Measurements from ENCODE around the gene UCN2.
"Not testable (repeated sequence)": the region's sequence is repeated elsewhere in the genome, so short reads cannot be mapped to it uniquely, and the experiment has no call there.

Gene UCN2

DNA sequence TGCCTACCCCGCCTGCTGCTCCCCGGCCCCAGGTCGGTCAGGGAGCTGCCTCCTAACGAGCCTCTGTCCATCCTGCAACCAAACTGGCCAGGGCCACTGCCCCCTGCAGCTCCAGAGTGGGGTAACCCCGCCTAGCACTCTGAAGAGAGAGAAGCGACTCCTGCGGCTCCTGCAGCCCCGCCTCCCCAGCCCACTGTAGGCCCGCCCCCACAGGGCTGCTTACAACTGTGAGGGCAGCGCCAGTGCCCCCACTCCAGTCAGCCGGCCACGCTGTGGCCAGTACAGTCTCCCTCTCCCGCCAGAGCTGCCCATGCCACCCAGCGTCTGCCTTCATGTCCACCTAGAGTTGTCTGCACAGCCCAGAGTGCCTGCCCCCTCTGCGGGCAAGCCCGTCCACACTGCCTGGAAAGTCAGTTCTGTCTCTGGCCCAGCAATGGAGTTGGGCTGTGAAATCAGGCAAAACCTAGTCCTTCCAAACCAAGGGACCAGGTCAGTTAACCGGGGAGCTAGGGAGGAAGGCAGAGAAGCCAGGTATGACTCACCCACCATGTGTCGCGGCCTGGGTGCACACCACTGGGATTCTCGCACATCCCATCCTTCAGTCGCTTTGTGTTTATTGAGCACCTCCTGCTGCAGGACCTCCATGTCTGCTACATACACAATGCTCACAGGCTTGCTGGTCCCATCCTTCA lies 2.4 kb downstream of the UCN2 start:
- DNase-seq (ENCODE audit: low spot score): peak; percentile 83

DNA sequence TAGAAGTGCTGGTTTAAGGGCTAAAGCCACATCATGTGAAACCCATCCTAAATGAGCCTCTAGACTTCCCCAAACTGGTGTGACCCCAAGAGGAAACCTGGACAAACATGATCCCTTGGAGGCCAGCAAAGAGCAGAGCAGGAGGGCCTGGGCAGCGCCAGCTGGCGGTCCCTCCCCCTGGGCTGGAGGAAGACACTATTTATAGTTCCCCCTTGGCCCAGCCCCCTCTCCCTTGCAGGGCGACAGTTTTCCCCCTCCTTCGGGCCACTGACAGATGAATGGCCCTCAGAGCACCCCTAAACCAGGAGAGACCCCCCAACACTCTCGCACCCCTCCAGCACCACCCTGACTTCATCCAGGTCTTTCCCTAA lies 2.9 kb downstream of the UCN2 start:
- no peak for DNase-seq (ENCODE audit: low spot score)

DNA sequence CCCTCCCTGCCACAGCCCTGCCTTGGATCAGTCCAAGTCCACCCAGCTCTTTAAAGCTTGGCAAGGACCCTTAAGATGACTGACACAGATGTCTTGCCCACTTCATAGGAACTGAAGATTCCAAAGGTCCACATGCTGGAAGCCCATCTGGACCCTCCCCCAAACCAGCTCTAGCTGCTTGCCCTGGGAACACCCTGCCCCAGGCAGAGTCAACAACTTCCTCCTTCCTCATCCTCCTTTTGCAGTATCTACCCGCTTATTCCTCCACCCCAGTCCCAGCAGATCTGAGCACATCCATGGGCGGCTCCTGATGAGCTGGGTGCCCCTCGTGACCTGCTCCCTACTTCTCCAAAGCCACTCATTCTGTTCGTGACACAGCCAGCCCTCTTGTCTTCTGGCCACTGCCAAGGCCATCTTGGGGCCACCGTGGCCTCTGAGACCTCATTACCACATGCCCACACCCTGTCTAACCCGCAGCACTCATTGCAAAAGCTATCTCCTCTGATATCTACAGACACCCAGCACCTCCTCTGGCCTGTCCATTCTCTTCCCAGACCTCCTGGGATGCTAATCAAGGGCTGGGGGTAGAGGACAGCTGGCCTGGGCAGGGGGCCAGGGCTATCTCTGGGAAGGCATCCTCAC lies 5.0 kb downstream of the UCN2 start:
- no peak for DNase-seq (ENCODE audit: low spot score)

DNA sequence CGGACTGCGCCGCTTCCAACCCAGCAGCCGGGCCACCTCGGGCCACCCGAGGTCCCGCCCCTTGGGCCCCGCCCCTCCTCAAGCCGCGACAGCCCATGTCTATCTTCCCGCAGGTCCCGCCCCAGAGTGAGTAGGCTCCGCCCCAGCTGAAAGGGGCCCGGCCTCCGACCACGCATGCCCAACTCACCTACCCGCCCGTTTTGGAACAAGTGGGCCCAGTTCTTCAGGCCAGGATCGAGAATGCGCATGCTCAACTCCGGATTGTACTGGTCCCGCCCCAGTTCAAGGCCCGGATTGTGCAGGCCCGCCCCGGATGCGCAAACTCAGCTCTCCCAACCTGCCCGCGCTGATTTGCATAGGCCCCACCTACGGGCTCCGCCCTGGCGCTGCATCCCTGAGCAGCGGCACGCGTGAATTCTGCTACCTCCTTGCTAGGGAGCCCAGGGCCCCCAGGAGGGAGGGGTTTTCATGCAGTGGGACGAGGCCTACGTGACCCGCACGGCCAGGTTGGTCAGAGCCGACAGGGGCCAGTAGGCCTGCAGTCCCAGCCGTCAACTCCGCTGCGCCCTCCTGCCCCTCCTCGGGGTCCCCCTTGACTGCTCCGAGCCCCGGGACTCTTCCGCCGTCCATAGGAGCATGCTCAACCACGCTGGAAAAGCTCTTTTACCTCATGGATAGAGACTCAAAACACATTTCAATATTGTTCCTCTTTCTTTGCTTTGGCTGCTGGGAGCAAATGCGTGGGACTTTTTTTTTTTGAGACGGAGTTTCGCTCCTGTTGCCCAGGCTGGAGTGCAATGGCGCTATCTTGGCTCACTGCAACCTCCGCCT lies 6.6 kb downstream of the UCN2 start, which contains the start of gene PFKFB4:
Gene PFKFB4 (minus strand): TSS at position 8 of the 831 bp plus-strand sequence. CDS start 26 bp downstream, outside the sequence.
- DNase-seq (ENCODE audit: low spot score): peak; percentile 100

DNA sequence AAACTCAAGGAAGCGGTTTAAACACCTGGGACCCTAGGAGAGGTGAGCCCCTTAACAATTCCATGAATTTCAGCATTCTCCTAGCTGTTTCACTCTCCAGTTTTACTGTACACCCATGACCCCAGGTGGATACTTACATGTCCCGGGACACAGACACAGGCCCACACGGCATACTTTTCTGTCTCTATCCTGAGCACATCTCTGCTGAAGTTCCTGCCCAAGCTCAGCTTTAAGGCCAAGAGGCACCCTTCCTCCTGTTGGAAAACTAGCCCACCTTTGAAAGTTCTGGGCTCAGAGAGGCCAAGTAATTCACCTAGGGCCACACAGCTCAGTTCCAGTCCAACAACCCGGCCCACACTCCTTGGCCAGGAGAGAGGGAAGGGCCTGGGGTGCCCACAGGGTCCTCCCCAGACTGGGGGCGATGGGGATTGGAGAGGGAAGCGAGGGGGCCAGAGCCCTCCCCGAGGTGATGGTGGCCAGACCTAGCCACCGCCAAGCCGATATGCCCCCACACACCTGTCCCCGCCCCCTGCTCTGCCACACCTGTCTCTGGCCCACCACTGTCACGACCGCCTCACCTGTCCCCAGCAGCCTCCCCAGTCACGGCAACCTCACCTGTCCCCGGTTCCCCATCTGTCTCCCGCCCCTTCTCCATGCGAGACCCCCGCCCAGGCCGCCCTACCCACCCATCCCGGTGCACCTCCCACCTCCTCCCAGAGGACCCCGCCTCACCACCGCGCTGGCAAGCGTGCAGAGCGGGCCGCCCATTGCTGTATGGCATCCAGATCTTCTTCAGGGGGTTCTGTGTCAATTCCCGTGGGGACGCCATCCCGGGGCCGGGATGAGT lies 7.4 kb downstream of the UCN2 start:
- no peak for DNase-seq (ENCODE audit: low spot score)

DNA sequence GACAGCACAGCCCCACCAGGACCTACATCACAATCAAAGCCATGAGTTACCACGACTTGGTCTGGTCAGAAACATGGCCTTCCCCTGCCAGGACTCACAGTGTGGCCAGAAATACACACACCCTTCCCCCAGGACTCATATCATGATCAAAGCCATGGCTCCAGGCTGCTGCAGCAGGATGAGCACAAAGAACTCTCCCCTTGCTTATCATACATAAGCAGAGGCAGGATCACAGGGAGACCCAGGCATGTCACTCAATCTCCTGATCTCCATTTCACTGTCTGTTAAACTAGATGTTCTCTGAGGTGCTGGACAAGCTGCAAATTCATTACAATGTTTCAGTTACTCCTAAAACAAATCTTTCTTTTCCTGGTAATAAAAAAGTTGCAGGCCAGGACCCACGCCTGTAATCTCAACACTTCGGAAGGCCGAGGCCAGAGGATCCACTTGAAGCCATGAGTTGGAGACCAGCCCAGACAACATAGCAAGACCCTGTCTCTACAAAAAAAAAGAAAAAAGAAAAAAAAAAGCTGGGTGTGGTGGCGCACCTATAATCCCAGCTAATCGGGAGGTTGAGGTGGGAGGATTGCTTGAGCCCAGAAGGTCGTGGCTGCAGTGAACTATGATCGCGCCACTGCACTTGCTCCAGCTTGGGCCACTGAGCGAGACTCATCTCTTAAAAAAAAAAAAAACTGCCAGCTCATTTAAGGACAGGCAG lies 8.2 kb downstream of the UCN2 start:
- no peak for DNase-seq (ENCODE audit: low spot score)

DNA sequence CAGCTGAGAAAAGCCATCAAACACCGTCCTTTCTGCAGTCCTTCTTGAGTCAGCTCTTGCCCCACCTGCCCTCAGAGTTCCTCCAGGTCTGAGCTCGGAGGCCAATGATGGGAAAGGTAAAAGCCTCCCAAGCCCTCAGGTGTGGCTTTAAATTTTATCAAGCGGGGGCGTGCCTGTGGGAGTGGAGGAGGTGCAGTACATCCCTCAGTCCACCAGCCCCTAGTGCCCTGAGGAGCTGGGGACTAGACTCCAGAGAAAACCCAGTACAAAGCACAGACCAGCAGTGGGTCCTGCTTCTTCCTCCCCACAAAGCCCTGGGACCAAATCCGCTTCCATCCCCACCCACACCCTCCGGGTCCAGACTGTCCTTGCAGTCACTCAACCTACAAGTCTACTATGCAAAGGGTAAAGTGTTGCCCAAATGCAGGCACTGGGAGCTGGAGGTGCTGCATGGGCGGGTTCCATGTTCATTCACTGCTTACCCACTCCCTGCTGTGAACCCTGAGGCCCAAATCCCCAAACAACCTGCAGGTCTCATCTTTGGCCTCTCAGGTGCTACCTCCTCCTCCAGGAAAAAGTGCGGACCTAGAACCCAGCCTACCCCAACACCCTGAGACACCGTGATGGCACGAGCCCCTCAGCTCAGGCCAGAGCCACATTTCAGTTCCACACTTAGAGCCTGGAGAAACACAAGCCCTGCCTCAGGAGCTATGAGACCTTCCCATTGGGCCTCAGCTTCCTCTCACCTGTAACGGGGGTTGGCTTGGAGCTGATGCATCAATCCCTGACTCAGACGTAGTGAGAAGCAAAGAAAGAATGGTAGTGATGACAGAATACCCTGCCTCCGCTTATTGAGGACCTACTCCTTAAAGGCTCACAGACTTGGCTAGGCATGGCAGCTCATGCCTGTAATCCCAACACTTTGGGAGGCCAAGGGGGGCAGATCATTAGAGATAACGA lies 9.4 kb downstream of the UCN2 start:
- DNase-seq (ENCODE audit: low spot score): no peak

DNA sequence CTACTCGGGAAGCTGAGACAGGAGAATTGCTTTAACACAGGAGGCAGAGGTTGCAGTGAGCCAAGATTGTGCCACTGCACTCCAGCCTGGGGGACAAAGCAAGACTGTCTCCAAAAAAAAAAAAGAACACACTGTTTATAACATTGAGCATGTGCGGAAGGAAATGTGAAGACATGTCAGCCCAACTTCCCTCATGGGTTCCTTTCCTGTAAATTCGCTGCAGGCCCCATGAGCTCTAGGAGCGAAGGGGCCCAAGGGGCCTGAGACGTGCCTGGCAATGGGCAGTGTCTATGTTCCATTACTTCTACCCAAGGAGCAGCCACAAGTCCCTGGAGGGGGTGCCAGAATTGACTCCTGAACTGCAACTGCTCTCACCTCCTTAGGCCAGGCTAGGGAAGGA lies 10.2 kb downstream of the UCN2 start:
- DNase-seq (ENCODE audit: low spot score): no peak

DNA sequence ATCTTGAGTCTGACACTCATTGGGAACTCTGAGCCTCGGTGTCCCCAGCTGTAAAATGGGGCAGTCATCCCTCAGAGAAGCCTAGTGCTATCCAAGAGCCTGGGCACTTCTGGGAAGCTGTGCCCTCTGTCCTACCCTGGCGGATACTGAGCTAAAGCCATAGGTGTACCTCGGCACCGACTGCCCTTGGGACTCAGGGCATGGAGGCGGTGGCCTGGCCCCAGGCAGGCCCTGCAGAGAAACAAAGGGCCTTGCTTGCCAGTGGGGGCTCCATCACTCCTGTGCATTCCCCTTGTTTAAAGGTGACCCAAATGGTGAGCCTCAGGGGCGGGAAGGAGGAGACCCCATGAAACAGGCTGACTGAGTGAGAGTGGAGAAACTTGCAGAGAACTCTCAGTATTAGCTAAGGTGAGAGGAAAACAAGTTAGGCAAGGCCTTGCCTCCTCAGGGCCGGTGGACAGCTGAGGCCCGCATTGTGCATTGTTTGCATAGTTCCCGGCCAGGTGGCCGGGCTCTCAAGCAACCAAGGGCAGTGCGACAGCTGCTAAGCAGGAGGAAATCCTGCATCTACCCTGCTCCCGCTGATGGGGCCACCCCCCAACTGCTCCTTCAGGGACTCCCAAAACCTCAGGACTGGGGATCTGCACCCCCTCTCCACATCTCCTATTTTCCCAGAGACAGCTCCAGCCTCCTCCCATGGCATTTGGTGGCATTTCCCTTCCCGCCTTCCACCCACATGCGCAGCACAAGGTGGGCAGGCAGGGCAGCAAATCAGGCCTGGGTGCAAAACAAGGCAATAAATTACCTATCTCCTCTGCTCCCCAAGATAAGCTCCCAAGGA lies 11.2 kb downstream of the UCN2 start:
- DNase-seq (ENCODE audit: low spot score): no peak

DNA sequence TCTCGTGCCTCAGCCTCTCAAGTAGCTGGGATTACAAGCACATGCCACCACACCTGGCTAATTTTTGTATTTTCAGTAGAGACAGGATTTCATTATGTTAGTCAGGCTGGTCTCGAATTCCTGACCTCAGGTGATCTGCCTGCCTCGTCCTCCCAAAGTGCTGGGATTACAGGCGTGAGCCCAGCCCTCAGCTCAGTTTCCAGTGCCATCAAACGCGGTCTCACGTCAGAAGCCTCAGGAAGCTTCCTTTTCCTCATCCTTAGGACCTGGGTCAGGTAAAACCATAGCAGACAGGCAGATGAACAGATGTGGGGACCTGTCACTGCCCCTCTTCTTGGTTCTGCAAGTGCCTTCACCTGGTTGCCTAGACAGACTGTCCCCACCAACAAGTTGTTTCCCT lies 11.9 kb downstream of the UCN2 start:
- not testable (repeated sequence) for DNase-seq (ENCODE audit: low spot score)

DNA sequence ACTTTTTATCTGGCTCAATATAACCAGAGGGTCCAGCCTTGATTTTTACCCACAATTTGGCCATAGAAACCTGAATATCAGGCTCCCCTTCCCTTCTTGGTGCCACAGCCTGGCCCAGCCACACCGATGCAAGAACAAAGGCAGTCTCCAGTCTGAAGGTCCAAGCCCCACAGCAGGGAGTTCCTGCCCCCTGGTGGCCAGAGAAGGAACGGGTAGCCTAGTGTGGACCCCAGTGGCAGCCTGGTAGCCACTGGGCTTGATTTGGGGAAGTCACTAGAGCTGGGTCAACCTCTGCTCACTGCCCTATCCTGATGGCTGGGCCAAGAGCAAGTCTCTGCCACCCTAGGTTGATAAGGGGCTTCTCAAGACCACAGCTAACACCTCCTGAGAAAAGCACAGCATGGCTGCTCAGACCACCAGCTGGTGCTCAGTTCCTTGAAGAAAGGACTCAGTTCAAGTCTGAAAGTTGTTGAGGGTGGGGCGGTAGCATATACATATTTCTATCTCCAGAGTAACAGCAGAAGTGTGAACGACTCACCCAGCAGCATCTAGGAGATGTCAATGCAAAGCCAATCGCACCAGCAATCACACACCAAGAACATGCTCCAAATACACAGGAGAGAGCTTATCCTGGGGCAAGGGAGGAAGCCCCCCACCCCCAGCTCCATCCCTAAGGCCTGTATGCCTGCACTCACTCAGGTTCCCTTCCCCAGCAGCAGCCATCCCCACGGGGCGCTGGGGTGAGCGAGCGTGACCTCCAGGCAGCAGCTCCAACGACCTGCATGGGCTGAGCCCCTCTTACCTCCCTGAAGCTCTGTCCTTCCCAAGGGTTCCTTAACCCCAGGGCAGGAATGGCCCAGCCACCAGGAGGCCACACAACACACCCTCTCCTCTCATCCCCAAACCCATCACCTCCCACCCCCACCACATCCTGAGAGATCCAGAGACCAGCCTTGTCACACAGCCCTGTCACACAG lies 14.6 kb downstream of the UCN2 start:
- DNase-seq (ENCODE audit: low spot score): no peak

DNA sequence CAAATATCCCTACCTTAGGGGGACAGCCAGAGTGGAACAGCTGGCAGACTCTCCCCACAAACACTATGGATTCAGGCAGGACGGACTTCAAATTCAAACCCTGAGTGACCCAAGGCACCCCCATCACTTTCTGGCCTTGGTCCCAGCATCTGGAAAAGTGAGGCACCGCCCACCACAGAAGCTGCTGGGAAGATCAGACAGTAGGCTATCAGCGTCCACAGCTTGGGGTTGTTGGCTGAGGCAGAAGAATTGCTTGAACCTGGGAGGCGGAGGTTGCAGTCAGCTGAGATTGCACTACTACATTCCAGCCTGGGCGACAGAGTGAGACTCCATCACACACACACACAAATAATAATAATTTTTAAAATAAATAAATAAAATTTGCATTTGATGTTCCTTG lies 15.5 kb downstream of the UCN2 start:
- no peak for DNase-seq (ENCODE audit: low spot score)

DNA sequence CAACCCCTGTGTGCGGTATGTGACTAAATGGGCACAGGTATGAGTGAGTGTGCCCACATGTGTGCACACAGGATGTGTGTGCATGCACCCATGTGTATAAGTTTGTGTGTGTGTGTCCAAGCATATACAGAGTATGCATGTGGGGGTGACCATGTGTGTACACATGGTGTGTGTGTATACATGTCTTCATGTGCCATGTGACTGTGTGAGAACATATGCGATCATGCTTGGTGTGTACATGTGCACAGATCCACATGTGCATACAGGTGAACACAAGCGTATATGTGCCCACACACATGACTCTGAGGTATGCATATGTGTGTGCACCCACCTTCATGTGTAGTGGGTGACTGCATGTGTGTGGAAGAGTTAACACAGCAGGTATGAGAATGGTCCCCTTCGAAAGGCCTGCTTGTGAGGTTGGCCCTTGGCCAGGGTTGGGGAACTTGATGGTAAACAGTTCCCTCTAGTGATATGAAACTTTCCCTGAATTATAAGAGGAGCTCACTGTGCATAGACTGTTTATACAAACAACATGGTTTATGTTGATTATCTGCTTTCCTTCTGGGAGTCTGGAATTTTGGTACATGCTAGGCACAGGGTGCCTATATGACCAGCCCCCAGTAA lies 17.3 kb downstream of the UCN2 start:
- no peak for DNase-seq (ENCODE audit: low spot score)

DNA sequence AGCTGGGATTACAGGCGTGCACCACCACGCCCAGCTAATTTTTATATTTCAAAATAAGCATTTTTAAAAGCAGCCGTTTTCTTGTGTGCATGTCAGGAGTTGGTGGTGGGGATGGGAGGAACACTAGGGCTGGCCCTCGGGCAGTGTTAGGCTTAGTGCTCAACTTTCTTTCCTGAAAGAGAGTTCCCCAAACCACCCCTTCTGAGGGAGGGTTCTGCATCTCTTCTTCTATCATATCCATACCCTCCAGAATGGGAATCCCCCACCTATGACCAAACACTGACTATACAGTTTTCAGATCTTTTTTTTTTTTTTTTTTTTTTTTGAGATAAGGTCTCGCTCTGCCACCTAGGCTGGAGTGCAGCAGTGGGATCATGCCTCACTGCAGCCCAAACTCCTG lies 19.4 kb downstream of the UCN2 start:
- DNase-seq (ENCODE audit: low spot score): no peak

DNA sequence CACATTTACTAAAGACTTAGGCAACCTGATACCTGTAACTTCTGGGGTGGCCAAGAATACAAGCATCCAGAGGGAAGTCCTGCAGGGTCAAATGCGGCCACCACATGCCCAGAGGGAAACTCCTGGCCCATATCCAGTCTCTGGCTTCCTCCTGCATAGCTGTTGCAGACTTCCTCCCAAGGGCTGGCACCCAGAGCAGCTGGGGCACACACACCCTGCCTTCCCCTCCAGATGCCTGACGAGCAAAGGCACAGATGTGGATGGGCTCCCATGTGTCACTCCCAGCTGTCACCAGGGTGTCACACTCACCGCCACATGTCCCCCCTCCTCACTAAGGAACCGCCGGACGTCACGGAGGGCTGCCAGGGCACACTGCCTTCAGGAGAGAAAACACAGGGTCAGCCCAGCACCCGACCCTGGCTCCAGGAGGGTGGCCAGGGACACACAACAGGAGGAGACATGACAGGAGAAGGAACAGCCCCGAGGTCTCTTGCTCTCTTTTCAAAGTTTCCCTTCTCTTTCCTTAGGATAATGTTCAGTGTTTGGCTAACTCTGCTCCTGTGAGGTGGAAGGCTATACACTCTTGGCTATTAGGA lies 20.2 kb downstream of the UCN2 start:
- no peak for DNase-seq (ENCODE audit: low spot score)

DNA sequence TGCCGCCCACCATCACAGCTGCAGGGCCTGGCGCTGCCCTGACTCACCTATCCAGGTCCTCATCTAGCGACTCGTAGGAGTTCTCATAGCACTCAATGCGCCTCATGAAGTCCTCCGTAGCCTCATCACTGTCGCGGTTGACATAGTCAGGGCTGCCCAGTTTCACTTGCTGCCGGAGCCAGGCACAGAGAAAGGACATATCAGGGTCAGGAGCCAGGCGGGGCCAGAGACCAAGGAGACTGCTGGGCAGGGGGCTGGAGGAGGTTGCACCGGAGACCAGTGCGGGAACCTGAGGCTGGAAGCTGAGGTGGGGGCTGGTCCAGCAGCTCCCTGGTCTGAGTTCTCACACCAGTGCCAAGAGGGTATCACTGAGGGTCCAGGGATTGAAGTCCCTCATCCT lies 25.1 kb downstream of the UCN2 start:
- DNase-seq (ENCODE audit: low spot score): no peak

DNA sequence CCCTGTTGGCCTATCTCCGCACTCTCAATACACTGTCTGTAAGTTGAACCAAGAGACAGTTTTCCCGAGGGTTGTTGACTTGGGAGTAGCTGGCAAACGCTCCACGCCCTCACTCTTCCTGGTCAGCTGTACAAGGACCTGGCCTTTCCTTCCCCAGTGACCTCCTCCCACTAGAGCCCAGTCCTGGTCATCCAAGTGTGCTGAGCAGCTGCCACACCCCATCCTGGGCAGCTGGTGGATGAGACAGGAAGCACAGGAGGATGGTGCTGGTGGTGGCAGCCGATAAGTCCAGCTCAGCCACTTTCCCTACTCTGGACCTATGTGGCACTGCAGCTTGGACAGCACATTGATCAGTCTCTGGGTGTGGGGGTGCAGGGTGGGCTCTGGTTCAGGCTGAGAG lies 26.8 kb downstream of the UCN2 start:
- no peak for DNase-seq (ENCODE audit: low spot score)

All from COLO829 (cell line).